Smooth muscle cell of trachea (primary cell): ENCODE measurements around the gene DNM3. TPM values are rescaled to one million over a fixed set of nuclear protein-coding genes. Genes with fewer than 3 reads are reported as not detected.

Experiments used
- total RNA-seq: library from RNA; depleted of rRNA; stranded (reverse); fragments of >200 nt; gene quantifications from 2 replicates; pipeline ENCODE4 v1.2.1, GENCODE V29; 2014

DNM3 gene
- total RNA-seq, result 2.0 and 5.5 TPM in 2 replicates

DNA sequence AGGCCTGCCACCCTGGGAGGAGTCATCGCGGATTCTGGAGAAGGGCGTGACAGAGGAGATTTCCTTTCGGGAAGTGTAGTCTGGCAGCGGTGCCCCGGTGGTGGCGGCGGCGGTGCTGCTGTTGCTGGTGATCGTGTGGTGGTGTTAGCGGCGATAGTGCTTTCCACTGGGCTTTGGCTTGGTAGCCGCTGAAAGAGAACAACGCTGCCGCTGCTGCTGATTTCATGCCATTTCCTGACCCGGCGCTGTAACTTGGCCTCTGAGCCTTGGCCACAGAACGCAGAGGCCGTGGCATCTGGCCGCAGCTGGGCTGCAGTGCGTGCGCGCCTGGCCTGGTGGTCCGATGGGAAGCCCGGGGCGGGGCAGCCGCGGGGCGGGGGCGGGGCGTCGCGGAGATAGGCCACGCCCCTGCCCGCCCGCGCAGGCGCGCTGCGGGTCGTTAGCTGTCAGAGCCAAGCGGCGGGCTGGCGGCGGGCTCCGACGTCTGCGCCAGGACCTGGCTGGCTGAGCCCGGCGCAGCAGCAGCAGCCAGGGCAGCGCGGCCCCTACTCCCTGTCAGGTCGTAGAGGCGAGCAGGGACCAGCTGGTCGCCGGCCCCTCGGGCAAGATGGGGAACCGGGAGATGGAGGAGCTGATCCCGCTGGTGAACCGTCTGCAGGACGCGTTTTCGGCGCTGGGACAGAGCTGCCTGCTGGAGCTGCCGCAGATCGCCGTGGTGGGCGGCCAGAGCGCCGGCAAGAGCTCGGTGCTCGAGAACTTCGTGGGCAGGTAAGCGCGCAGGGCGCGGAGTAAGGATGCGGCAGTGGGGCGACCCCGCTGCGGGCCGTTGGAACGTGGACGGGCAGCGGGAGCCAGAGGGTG lies at the start of gene DNM3:
Gene DNM3, plus strand, starts transcription at position 449 of the 861 bp plus-strand sequence. Its CDS starts 159 bp downstream, at position 608.

DNA sequence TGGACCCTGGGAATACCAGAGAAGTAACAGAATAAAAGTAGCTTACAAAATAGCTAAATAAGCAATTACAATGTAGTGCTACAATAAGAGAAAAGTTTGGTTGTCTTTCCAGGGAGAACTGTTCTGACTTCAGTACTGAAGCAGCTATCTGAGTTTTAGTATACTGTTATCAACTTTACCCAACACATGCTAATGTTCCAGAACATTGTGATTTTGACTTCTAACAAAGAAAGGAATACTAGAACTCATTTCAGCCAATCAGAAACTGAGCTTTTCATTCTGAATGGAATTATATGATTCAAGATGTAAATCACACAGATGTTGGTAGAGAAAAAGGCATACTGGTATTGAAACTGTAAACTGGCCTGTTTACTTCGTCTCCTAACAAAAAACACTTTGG lies 579.1 kb downstream of the DNM3 start, which contains the start of gene C1orf105:
Gene C1orf105, plus strand, starts transcription at position 301 of the 400 bp plus-strand sequence. CDS start 201 bp downstream, outside the sequence.

DNA sequence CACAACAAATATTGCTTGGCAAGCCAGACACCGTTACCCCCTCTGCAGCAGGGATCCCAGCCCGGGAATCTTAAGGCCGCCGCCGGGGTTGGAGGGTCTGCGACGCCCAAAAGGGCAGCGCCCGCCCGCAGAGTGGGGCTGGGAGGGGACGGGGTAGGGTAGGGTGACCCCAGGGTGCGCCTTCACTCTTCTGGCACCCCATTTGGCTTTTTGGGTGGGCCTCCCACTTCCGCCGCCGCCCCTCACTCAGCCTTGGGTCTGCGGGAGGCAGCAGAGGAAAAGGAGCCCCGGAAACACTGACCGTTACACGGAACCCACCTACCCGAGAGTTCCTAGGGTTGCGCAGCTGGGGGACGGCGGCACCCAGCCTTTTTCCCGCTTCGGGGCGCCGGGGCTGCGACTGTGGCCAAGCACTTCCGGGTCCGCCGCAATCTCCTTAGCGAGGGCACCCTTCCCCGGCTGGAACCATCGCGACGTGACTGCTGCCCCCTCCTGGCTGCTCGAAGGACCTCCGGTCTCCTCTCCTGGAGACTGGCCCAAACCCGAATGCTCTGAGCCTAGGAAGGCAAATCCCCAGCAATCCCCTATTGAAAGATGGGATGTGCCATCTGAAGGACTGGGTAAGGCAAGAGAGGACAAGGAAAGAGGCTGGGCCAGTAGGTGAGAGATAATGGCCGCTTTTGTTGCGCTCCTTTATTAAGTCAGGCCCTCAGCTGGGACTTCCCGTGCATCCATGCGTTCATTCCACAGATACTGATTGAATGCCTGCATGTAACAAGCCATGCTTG lies 602.6 kb downstream of the DNM3 start, which contains the start of gene PIGC:
Gene PIGC, minus strand, starts transcription at position 404 of the 788 bp plus-strand sequence. CDS start 1,447 bp downstream, outside the sequence.

Other genes starting within 250 kb of the DNM3 start
- under 0.01 TPM in 1 of 2 replicates, not detected in the other for gene MYOCOS, start 219.3 kb upstream of the DNM3 start, total RNA-seq
- gene MYOC, start 188.8 kb upstream of the DNM3 start, total RNA-seq, result 1.2 and 1.3 TPM in 2 replicates
- 14.2 and 21.4 TPM in 2 replicates for gene VAMP4, start 99.4 kb upstream of the DNM3 start, total RNA-seq
- 34.5 and 37.4 TPM in 2 replicates for gene METTL13, start 59.8 kb upstream of the DNM3 start, total RNA-seq